NCI-H1417 treated with DMSO at 0.1 percent for 48 hours (cell line): Measurements from ENCODE around the gene ZNF835.

ENCODE experiments used
- DNase-seq: peaks from one replicate; lab custom pipeline; 2025; lab: John Stamatoyannopoulos, UW

ZNF835 gene

DNA sequence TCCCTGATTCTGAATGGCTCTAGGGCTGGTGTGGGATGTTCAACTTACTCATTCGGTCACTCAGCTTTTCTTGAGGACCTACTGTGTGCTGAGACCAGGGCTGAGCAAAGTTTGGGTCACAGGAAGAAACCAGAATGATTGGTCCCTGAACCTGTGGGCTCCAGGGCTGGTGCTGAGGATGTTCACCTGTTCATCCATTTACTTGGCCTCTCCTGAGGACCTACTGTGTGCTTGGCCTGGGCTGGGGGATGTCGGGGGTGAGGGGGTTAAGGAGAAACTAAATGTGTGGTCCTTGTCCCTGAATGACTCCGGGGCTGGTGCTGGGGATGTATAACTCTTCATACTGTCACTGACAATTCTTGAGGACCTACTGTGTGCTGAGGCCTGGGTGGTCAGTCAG is 10.3 kb downstream of the ZNF835 start:
- DNase-seq = no peak

DNA sequence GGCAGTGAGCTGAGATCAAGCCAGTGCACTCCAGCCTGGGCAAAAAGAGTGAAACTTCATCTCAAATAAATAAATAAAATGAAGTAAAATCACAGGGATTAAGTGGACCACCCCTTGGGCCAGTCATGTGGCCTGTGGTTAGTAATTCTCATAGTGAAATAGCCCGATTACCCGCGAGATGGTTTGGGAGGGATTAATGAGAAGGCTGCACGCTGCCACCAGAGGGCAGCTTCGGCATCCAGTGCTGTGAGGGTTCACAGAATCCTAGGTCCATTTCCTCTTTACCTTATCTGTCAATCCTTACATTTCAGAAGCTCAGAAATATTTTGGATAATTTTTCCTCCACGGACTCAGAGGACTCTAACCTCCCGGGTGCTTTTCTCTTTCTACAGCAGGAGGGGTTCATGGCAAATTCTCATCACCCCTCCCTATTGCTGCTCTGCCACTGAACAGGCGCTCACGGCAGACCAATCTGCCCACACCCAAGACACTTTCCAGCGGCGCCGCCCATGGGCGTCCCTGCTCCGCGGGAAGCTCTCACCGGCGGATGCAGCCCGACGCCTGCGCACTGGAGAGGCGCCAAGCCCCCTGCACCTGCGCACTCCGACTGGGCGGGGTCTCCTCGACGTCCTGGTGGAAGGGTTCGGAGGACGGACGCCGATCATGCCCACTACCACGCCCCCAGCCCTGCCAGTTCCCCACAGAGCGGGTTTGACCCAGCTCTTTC is 11.0 kb downstream of the ZNF835 start:
- no peak for DNase-seq

GRCh38 chr19:56654151-56654550 is 17.4 kb downstream of the ZNF835 start:
- no peak for DNase-seq

DNA sequence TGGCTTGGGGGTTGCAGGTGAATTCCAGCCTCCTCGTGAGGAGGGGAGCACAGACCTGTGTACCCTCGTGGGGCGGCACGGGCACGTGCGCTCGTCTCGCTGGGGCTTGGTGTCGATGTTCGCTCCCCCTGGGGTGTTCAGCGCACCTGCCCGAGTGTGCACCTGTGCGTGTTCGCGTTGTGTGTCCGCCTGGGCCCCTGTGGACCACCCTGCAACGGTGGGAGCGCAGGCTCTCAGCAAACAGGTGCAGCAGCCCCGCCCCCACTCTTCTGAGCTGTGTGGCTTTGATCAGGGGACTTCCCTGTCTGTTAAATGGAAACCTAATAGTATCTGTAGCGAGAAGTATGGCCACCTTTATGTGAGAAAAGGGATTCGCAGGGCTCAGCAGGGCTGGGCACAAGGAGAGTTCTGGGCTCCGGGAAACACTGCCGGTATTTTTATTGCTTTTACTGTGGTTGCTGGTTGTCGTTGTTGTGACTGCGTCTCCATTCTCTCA is 28.0 kb downstream of the ZNF835 start:
- DNase-seq = no peak

DNA sequence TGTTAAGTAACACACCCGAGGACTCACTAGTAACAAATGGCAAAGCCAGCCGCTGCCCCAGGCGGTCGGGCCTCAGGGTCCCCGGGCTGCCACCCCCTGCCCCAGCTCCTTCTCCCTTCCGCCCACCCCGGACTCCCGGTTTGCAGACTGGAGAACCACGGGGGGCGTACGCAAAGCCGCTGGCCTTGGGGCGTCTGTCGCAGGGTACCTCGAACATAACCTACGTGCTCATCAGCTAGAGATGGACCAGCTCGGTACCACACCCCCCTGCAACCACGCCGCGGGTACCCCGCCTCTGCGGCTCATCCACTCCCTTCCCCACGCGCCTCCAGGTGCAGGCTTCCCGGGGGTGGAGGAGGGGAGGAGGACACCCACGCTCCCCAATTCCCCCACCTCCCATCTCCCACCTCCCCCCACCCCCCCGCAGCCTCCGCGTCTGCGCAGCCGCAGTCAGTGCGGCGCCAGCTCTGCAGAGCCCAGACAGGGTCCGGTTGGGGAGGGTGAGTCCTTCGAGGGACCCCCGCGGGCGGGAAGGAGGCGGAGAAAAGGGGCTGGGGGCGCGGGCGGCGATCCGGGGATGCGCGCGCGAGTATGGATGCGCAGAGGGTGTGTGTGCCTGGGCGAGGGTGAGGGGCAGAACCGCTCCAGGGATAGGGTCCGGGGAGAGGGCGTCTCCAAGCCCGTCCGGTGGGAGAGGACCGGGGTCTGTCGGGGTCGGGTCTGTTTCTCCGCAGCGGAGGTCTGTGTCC is 28.7 kb downstream of the ZNF835 start, which contains the start of gene SMIM17:
TSS of gene SMIM17 (plus strand) at position 449 of the 749 bp plus-strand sequence. CDS start 2,509 bp downstream, outside the sequence.
- no peak for DNase-seq

- DNase-seq = no peak
Measured at GRCh38 chr19:56639217-56639616, 32.3 kb downstream of the ZNF835 start.

DNA sequence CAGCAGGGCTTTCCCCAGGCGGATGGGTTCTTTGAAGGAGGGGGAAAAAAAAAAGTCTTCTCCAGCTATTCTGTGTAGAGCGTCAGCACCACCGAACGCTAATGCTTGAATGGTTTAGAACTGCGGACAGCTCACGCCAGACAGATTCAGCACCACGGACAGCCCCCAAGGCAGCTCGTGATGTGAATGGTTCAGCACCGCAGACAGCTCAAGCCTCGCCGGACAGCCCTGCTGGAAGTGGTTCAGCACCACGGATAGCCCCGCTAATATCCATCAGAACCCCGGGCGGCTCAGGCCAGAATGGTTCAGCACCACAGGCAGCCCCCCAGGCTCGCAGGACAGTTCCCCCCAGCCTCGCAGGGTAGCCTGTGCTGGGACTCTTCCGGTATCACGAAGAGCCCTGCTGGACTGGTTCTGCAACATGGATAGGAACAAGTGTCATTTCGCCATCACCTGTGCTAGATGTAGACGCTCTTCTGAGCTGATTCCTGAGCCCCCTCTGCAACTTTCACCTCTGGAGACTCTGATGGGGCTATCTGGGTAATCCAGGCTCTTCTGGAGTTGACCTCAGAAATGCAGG is 33.5 kb downstream of the ZNF835 start:
- no peak for DNase-seq

DNA sequence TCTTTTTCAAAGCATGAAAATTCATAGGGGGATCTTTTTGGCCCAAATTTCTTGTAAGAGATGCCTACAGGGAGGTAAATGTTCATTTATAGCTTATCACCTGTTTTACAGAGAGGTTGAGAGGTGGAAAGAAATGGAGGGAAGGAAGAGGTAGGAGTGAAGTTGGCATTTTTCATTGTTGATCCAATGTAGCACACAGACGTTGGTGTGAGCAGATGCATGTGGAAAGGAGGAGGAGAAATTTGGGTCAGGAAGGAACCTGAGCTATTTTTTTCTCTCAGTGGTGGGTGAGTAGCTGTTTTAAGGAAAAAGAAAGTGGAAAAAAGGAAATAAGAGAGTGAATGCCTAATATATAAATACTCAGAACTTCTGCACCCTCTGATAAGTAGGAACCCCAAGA is 38.5 kb downstream of the ZNF835 start:
- no peak for DNase-seq

- no peak for DNase-seq
Measured at GRCh38 chr19:56625708-56626107, 45.8 kb downstream of the ZNF835 start.

DNA sequence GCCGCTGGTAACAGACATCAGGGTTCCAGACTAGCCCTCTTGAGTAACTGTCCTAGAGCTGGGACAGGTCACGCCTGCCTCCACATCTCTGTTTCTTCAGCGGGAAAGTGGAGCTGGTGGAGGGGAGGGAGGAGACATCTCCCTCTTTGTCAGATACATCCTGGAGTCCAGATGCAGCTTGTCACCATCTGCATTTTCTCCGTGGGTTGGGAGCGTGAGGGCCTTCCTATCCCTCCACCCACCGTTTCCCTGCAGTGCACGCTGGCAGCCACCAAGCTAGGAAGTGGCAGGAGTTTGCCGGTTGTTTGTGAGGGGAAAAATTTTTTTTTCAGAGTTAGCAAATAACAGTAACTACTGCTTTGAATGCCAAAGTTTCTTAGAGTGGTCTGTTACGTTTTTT is 48.6 kb downstream of the ZNF835 start:
- no peak for DNase-seq

- no peak for DNase-seq
Measured at GRCh38 chr19:56622374-56622773, 49.2 kb downstream of the ZNF835 start.

GRCh38 chr19:56619121-56619520 is 52.4 kb downstream of the ZNF835 start:
- no peak for DNase-seq

GRCh38 chr19:56617531-56617930 is 54.0 kb downstream of the ZNF835 start:
- no peak for DNase-seq

DNA sequence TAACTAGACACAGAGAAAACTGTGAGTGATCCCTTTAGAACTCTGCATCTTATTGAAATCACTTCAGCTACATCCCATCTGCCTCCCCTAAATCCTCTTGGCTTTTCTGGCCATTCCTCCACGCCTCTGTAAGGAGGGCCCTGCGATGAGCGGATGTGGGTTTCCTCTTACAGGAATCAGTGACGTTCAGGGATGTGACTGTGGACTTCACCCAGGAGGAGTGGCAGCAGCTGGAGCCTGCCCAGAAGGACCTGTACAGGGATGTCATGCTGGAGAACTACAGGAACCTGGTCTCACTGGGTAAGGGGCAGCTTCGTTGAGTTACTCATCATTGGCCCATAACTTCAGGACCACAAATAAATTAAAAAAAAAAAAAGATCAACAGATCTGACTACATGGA is 57.9 kb downstream of the ZNF835 start:
- no peak for DNase-seq

DNA sequence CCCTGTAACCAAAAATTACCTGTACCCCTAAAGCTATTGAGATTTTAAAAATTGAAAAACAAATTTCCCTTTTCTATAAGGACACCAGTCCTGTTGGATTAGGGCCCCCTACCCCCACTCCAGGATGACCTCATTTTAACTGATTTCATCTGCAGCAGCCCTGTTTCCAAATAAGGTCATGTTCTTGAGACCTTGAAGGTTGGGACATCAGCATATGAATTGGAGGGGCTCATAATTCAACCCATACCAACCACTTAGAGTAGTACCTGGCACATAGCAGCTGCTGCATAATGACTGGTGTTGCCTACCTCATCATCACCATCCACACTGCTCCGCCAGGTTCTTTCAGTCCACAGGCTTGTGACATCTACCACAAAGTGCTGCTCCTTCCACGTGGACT is 58.8 kb downstream of the ZNF835 start:
- no peak for DNase-seq
